Osteoblast (primary cell): ENCODE measurements around the gene C1QC. TPM values are rescaled to one million over a fixed set of nuclear protein-coding genes. Genes with fewer than 3 reads are reported as not detected.

ENCODE experiments used
- DNase-seq: peaks from one replicate; pipeline ENCODE4 v3.0.0; 2011; ENCODE audit warnings: low spot score, mixed read lengths; ENCODE audit not compliant: insufficient read length; ENCODE audit errors: missing footprints
- H2AFZ ChIP-seq: 2 replicates; pipeline ENCODE4 v1.6.0; 2011; ENCODE audit warnings: mild to moderate bottlenecking, low read length
- H3K27ac ChIP-seq: 2 replicates; pipeline ENCODE4 v1.5.1; 2011; ENCODE audit warnings: mild to moderate bottlenecking, low read depth, low read length, moderate library complexity
- H3K27me3 ChIP-seq: 2 replicates; pipeline ENCODE4 v1.6.0; 2012; ENCODE audit warnings: mild to moderate bottlenecking, control low read depth, inconsistent platforms, low read length, moderate library complexity; ENCODE audit not compliant: insufficient read depth
- H3K36me3 ChIP-seq: 2 replicates; pipeline ENCODE4 v1.5.1; 2011; ENCODE audit warnings: mild to moderate bottlenecking, low read length, control low read depth, moderate library complexity; ENCODE audit not compliant: insufficient read depth
- H3K4me1 ChIP-seq: 2 replicates; pipeline ENCODE4 v1.5.1; 2011; ENCODE audit warnings: mild to moderate bottlenecking, low read length, control low read depth, moderate library complexity; ENCODE audit not compliant: insufficient read depth
- H3K4me2 ChIP-seq: 2 replicates; pipeline ENCODE4 v1.6.0; 2011; ENCODE audit warnings: mild to moderate bottlenecking, low read length; ENCODE audit not compliant: insufficient read depth
- H3K4me3 ChIP-seq: fragments of 200-600 bp; sonication (generic); 3 replicates; pipeline ENCODE4 v1.5.1; 2012; ENCODE audit warnings: mild to moderate bottlenecking, low read length, inconsistent platforms; ENCODE audit not compliant: insufficient read depth
- H3K79me2 ChIP-seq: 2 replicates; pipeline ENCODE4 v1.6.0; 2012; ENCODE audit warnings: mild to moderate bottlenecking, low read length, control low read depth, inconsistent platforms; ENCODE audit not compliant: insufficient read depth
- H3K9me3 ChIP-seq: 2 replicates; pipeline ENCODE4 v1.5.1; 2011; ENCODE audit warnings: low read depth, low read length, control low read depth
- H4K20me1 ChIP-seq: 2 replicates; pipeline ENCODE4 v1.6.0; 2012; ENCODE audit warnings: mild to moderate bottlenecking, low read length, control low read depth; ENCODE audit not compliant: insufficient read depth
- CTCF ChIP-seq: IDR thresholded peaks from 2 replicates; pipeline ENCODE4 v1.5.1; 2011; ENCODE audit warnings: mild to moderate bottlenecking, low read depth, low read length, moderate library complexity; ENCODE audit errors: extremely low read depth
- total RNA-seq: library from RNA; depleted of rRNA; stranded (reverse); fragments of >200 nt; gene quantifications from 2 replicates; pipeline ENCODE4 v1.2.3, GENCODE V29; 2012

Gene C1QC
- total RNA-seq, 1 donor, result 2.2 TPM

DNA sequence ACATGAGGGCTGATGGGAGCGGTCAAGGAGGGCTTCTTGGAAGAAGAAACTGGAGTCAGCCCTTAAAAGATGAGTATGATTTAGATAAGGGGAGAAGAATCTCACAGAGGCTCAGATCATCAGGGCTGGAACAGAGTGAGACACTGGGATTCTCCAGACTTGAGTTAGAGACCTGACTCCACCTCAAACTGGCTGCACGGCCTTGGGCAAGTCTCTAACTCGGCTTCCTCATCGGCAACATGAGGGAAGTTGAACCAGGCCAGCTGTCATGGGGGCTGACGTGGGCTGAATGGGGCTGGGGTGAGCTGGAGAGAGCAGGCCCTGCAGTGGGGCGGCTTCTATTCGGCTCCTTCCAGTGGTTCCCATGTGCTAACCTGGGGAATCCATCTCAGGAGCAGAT, 2.5 kb downstream of the C1QC start:
- Histone ChIP-seq H3K4me2 (no peak overlapping the region), H3K27me3 (peaks cover 12% of the 10 kb centered on the region), H4K20me1 (peaks cover 2% of the 10 kb centered on the region), H3K79me2 (no peaks in the 10 kb centered on the region), H3K9me3 (no peaks in the 10 kb centered on the region), H3K4me3 (no peak overlapping the region), H2AFZ (no peak overlapping the region), H3K27ac (no peak overlapping the region), H3K4me1 (no peaks in the 10 kb centered on the region), H3K36me3 (no peaks in the 10 kb centered on the region)
- TF ChIP-seq CTCF, result no peak
- DNase-seq, result peak; percentile 75

DNA sequence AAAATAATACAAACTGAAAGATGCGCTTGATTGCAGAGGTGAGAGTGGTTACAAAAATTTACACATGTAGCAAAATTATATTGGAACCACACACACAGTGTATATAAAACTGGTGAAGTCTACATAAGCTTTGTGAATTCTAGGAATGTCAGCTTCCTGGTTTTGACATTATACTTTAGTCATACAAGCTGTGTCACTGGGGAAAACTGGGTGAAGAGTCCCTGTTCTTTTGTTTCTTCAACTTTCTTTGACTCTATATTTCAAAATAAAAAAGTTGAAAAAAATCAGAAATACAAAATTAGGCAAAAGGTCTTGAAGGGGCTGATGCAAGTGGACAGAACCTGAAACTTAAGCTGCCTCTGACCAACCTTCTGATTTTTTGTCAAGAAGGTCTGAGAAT, 3.0 kb downstream of the C1QC start:
- peak; percentile 88 for DNase-seq
- Histone ChIP-seq H2AFZ (no peak overlapping the region), H3K27me3 (peaks cover 14% of the 10 kb centered on the region), H3K4me3 (no peak overlapping the region), H3K4me1 (no peaks in the 10 kb centered on the region), H3K79me2 (no peaks in the 10 kb centered on the region), H3K9me3 (no peaks in the 10 kb centered on the region), H4K20me1 (peaks cover 2% of the 10 kb centered on the region), H3K4me2 (no peak overlapping the region), H3K27ac (no peak overlapping the region), H3K36me3 (no peaks in the 10 kb centered on the region)
- TF ChIP-seq CTCF, result no peak

GRCh38 chr1:22650089-22650693, 6.8 kb downstream of the C1QC start:
- H3K27me3 ChIP-seq, result peaks cover 35% of the 10 kb centered on the region
- H3K79me2 ChIP-seq, result no peaks in the 10 kb centered on the region
- no peak overlapping the region for H3K4me2 ChIP-seq
- TF ChIP-seq CTCF, result no peak
- no peaks in the 10 kb centered on the region for H3K36me3 ChIP-seq
- H3K27ac ChIP-seq, result no peak overlapping the region
- H4K20me1 ChIP-seq, result no peaks in the 10 kb centered on the region
- DNase-seq, result no peak
- no peaks in the 10 kb centered on the region for H3K4me1 ChIP-seq
- no peak overlapping the region for H3K4me3 ChIP-seq
- H3K9me3 ChIP-seq, result no peaks in the 10 kb centered on the region
- H2AFZ ChIP-seq, result no peak overlapping the region

- Histone ChIP-seq H4K20me1 (no peaks in the 10 kb centered on the region), H3K4me2 (no peak overlapping the region), H2AFZ (no peak overlapping the region), H3K27ac (no peak overlapping the region), H3K4me3 (no peak overlapping the region), H3K4me1 (no peaks in the 10 kb centered on the region), H3K9me3 (no peaks in the 10 kb centered on the region), H3K27me3 (peaks cover 51% of the 10 kb centered on the region), H3K79me2 (no peaks in the 10 kb centered on the region), H3K36me3 (no peaks in the 10 kb centered on the region)
- peak; percentile 55 for DNase-seq
- TF ChIP-seq CTCF, result no peak
These were observed 8.8 kb downstream of the C1QC start for GRCh38 chr1:22651941-22652856.
